B cell (primary cell): ENCODE measurements around the gene KLHL26. TPM values are rescaled to one million over a fixed set of nuclear protein-coding genes. Genes with fewer than 3 reads are reported as not detected.

ENCODE experiments used
- ATAC-seq: fragments of 200-7000 bp; cut with Tn5 transposase; one replicate; pipeline ENCODE4 v1.10.0; 2021; ENCODE audit warnings: low read depth, mild to moderate bottlenecking, moderate number of reproducible peaks, moderate library complexity
- CTCF ChIA-PET: fragments of 350-600 bp; sonication (Branson Sonifier 250); formaldehyde crosslinking; loops from one replicate; lab custom pipeline; 2021; ENCODE audit warnings: antibody characterized with exemption, inconsistent platforms; lab: Charles Lee
- POLR2A ChIA-PET: fragments of 350-600 bp; sonication (Branson Sonifier 250); formaldehyde crosslinking; loops from one replicate; lab custom pipeline; 2021; ENCODE audit warnings: antibody characterized with exemption; lab: Charles Lee
- DNase-seq: peaks from one replicate; pipeline ENCODE4 v3.0.0; 2013
- H2AFZ ChIP-seq: 2 replicates; pipeline ENCODE4 v1.6.1; 2012; ENCODE audit warnings: mild to moderate bottlenecking, low read depth, low read length; ENCODE audit not compliant: insufficient read depth, poor library complexity, severe bottlenecking
- H3K27ac ChIP-seq, 2 donors: 1 replicate in 1 of 2; 2 replicates in 1 of 2; pipeline ENCODE4 v1.5.1; 2012 to 2013; ENCODE audit warnings: low read length in 2 of 2, mild to moderate bottlenecking in 2 of 2, moderate library complexity in 1 of 2
- H3K27me3 ChIP-seq, 4 experiments: fragments of 200-600 bp in 1 of 4; sonication (generic) in 1 of 4; replicated peaks in 1 of 4; 1 replicate in 2 of 4; 2 replicates in 2 of 4; pipeline versions ENCODE4 v1.6.1 to v1.7.0; 2013 to 2016; ENCODE audit warnings: low read length in 3 of 4, mild to moderate bottlenecking in 2 of 4, mixed read lengths in 1 of 4, moderate library complexity in 1 of 4; ENCODE audit not compliant: insufficient read depth in 4 of 4, control insufficient read depth in 3 of 4; ENCODE audit errors: control extremely low read depth in 1 of 4
- H3K36me3 ChIP-seq, 2 experiments: replicated peaks in 1 of 2; 1 replicate in 1 of 2; 2 replicates in 1 of 2; pipeline versions ENCODE4 v1.6.1 to v1.7.1; 2013; ENCODE audit warnings: low read length in 1 of 2; ENCODE audit not compliant: insufficient read depth in 2 of 2, control insufficient read depth in 1 of 2; ENCODE audit errors: control extremely low read depth in 1 of 2, extremely low read depth in 1 of 2
- H3K4me1 ChIP-seq, 2 donors: fragments of 200-600 bp in 1 of 2; sonication (generic) in 1 of 2; 1 replicate in 1 of 2; 2 replicates in 1 of 2; pipeline versions ENCODE4 v1.5.1 to v1.6.1; 2013 to 2017; ENCODE audit warnings: low read length in 2 of 2; ENCODE audit not compliant: control insufficient read depth in 2 of 2, insufficient read depth in 2 of 2
- H3K4me2 ChIP-seq: replicated peaks from 2 replicates; pipeline ENCODE3; 2012; ENCODE audit warnings: mild to moderate bottlenecking, low read depth, low read length; ENCODE audit not compliant: poor library complexity, severe bottlenecking
- H3K4me3 ChIP-seq, 5 experiments: fragments of 200-600 bp in 1 of 5; sonication (generic) in 1 of 5; 1 replicate in 3 of 5; 2 replicates in 2 of 5; pipeline versions ENCODE4 v1.5.1 to v1.7.0; 2011 to 2016; ENCODE audit warnings: low read length in 4 of 5, mild to moderate bottlenecking in 4 of 5, low read depth in 2 of 5, control low read depth in 1 of 5, moderate library complexity in 1 of 5; ENCODE audit not compliant: insufficient read depth in 1 of 5; ENCODE audit errors: control extremely low read depth in 1 of 5, extremely low read depth in 1 of 5
- H3K79me2 ChIP-seq: fragments of 200-600 bp; sonication (generic); one replicate; pipeline ENCODE4 v1.6.0; 2016; ENCODE audit warnings: low read length; ENCODE audit not compliant: control insufficient read depth, insufficient read depth
- H3K9ac ChIP-seq: fragments of 200-600 bp; sonication (generic); 2 replicates; pipeline ENCODE4 v1.6.1; 2017; ENCODE audit warnings: mild to moderate bottlenecking, low read length, moderate library complexity
- H3K9me3 ChIP-seq, 3 donors: one replicate each; pipeline versions ENCODE4 v1.6.1 to v1.7.1; 2013; ENCODE audit warnings: low read length in 2 of 3; ENCODE audit not compliant: control insufficient read depth in 2 of 3, insufficient read depth in 1 of 3; ENCODE audit errors: control extremely low read depth in 1 of 3
- H4K20me1 ChIP-seq: 2 replicates; pipeline ENCODE4 v1.6.0; 2012; ENCODE audit warnings: mild to moderate bottlenecking, low read length; ENCODE audit not compliant: insufficient read depth, control insufficient read depth, poor library complexity, severe bottlenecking
- H3K27ac Mint-ChIP-seq: one replicate; pipeline ENCODE4 v1.8.0; 2021; ENCODE audit warnings: mixed read lengths
- H3K27me3 Mint-ChIP-seq: one replicate; pipeline ENCODE4 v1.8.0; 2021; ENCODE audit warnings: mixed read lengths
- H3K4me1 Mint-ChIP-seq: one replicate; pipeline ENCODE4 v1.8.0; 2021; ENCODE audit warnings: mixed read lengths
- H3K4me3 Mint-ChIP-seq: one replicate; pipeline ENCODE4 v1.8.0; 2021; ENCODE audit warnings: mixed read lengths
- H3K9me3 Mint-ChIP-seq: one replicate; pipeline ENCODE4 v1.8.0; 2022; ENCODE audit warnings: mixed read lengths; ENCODE audit not compliant: insufficient read depth
- CTCF ChIP-seq: fragments of 200-600 bp; IDR thresholded peaks from one replicate; pipeline ENCODE4 v1.8.0; 2022; ENCODE audit warnings: antibody characterized with exemption, mild to moderate bottlenecking
- EZH2 ChIP-seq: IDR thresholded peaks from 2 replicates; pipeline ENCODE4 v1.6.1; 2012; ENCODE audit warnings: borderline replicate concordance, low read depth, mild to moderate bottlenecking, moderate library complexity, low read length; ENCODE audit not compliant: insufficient read depth, poor library complexity, severe bottlenecking
- WGBS: methylation state at CpG from one replicate; pipeline ENCODE4 v1.1.5; 2013; ENCODE audit warnings: missing lambda C conversion rate; ENCODE audit not compliant: insufficient coverage; 5-methylcytosine and 5-hydroxymethylcytosine counted together
- intact Hi-C: fragments of 100-400 bp; cut with micrococcal nuclease; formaldehyde crosslinking; loops from one replicate; pipeline ENCODE4 v1.10.0; 2022
- polyA plus RNA-seq: library from polyadenylated mRNA; depleted of rRNA; stranded (reverse); fragments of >200 nt; gene quantifications from 2 replicates; pipeline ENCODE4 v1.2.3, GENCODE V29; 2012
- total RNA-seq, 2 donors: library from RNA; stranded (reverse); fragments of 120-200 nt in 1 of 2; gene quantifications; 1 replicate in 1 of 2; 2 replicates in 1 of 2; pipeline versions ENCODE4 v1.2.3 to v1.2.4, GENCODE V29; 2013 to 2022

Gene KLHL26
- total and polyA plus RNA-seq, 2 donors (not counting 1 experiment from before 2014, with no cell fraction given): 5.0 to 14.6 TPM

DNA sequence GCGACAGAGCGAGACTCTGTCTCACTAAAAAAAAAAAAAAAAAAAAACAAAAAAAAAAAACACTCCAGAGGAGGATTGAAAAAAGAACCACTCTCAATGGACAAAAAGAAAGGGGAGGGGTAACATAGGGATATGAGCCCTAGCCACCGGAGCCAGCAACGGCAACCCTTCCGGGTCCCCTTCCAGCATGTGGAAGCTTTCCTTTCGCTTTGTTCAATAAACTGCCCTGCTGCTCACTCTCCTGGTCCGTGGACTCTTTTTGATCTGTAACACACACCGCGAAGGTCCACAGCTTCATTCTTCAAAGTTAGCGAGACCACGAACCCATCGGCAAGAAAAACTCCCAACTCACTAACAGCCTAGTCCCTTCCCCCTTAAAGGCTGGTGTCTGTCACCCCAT, 49.3 kb upstream of the KLHL26 start:
- ChIA-PET POLR2A (interaction anchor here (0.7 to 3.0 kb wide), 2 partner anchors 16 to 84 kb away, joined by 9 read pairs; partner anchors contain the start of gene UBA52), CTCF (interaction anchor here (0.7 to 3.3 kb wide), 9 partner anchors 16 to 260 kb away, joined by 3 to 32 read pairs (median 3); partner anchors contain the start of gene UBA52)
- peaks cover 0 to 6% of the 10 kb centered on the region in 2 experiments for H3K36me3 ChIP-seq
- no peak overlapping the region for H3K4me3 ChIP-seq
- TF ChIP-seq EZH2 (no peak), CTCF (no peak)
- H3K9me3 Mint-ChIP-seq: no peaks in the 10 kb centered on the region
- peak overlapping the region; percentile 96 for H3K4me2 ChIP-seq
- H3K4me1 Mint-ChIP-seq: peaks cover 28% of the 10 kb centered on the region
- H3K27me3 ChIP-seq: no peaks in the 10 kb centered on the region
- no peaks in the 10 kb centered on the region for H3K9me3 ChIP-seq
- peak overlapping the region; percentile 71 to 73 for H3K27ac ChIP-seq
- intact Hi-C loops: loop anchor here (5.0 kb wide), 1 partner anchor 45 kb away; the partner anchor contains the start of gene FKBP8
- peaks cover 10% of the 10 kb centered on the region for H4K20me1 ChIP-seq
- DNase-seq (no peak), ATAC-seq (no peak)
- no peaks in the 10 kb centered on the region for H3K79me2 ChIP-seq
- peak overlapping the region; percentile 89 for H2AFZ ChIP-seq
- no peaks in the 10 kb centered on the region for H3K27me3 Mint-ChIP-seq
- H3K9ac ChIP-seq: no peak overlapping the region
- peaks cover 18 to 39% of the 10 kb centered on the region in 2 donors for H3K4me1 ChIP-seq
- WGBS: 89% methylated on average over 10 of the region's 12 CpGs
- H3K27ac Mint-ChIP-seq: no peak overlapping the region
- peak overlapping the region; percentile 55 for H3K4me3 Mint-ChIP-seq

GRCh38 chr19:18587962-18588610, 48.7 kb upstream of the KLHL26 start:
- ATAC-seq: no peak

More at GRCh38 chr19:18587962-18588610, 48.7 kb upstream of the KLHL26 start:
- H3K4me3 Mint-ChIP-seq: peak overlapping the region; percentile 76
- Histone ChIP-seq H3K4me1 (peaks cover 18 to 39% of the 10 kb centered on the region in 2 donors), H3K9me3 (no peaks in the 10 kb centered on the region), H4K20me1 (peaks cover 10% of the 10 kb centered on the region), H3K9ac (peak overlapping the region; percentile 73), H3K27me3 (no peaks in the 10 kb centered on the region), H3K79me2 (no peaks in the 10 kb centered on the region), H3K4me3 (peak overlapping the region; percentile 46 to 92 (median 77)), H3K4me2 (peak overlapping the region; percentile 96), H2AFZ (peak overlapping the region; percentile 89), H3K27ac (peak overlapping the region; percentile 71 to 73), H3K36me3 (peaks cover 0 to 6% of the 10 kb centered on the region in 2 experiments)
- peak overlapping the region; percentile 64 for H3K27ac Mint-ChIP-seq
- intact Hi-C loops: loop anchor here (1.0 to 5.0 kb wide), 4 partner anchors 17 to 331 kb away; partner anchors contain the start of genes COPE, DDX49, FKBP8 and UBA52
- peaks cover 28% of the 10 kb centered on the region for H3K4me1 Mint-ChIP-seq
- DNase-seq: peak; percentile 35
- H3K27me3 Mint-ChIP-seq: no peaks in the 10 kb centered on the region
- ChIA-PET CTCF (interaction anchor here (0.7 to 3.3 kb wide), 15 partner anchors 7 to 332 kb away, joined by 3 to 32 read pairs (median 4); partner anchors contain the start of genes COPE, DDX49 and UBA52), POLR2A (interaction anchor here (0.7 to 3.0 kb wide), 7 partner anchors 17 to 331 kb away, joined by 3 to 12 read pairs (median 7); partner anchors contain the start of genes COPE, DDX49, KXD1 and UBA52)
- WGBS: 17% methylated on average over 9 of the region's 16 CpGs
- TF ChIP-seq CTCF: no peak
- TF ChIP-seq EZH2: no peak
- no peaks in the 10 kb centered on the region for H3K9me3 Mint-ChIP-seq
